ENCODE results near the gene PLD4.
"Not testable (repeated sequence)": the region's sequence is repeated elsewhere in the genome, so short reads cannot be mapped to it uniquely, and the experiment has no call there.

The PLD4 gene

GRCh38 chr14:104942586-104942985 is 17.9 kb downstream of the PLD4 start:
- no peak for DNase-seq

GRCh38 chr14:104943216-104944015 is 18.7 kb downstream of the PLD4 start:
- DNase-seq, result not testable (repeated sequence)

GRCh38 chr14:104944016-104944308 is 19.3 kb downstream of the PLD4 start:
- DNase-seq, result not testable (repeated sequence)

- DNase-seq, result not testable (repeated sequence)
Observed at GRCh38 chr14:104944436-104945205, 19.9 kb downstream of the PLD4 start.

- not testable (repeated sequence) for DNase-seq
Observed at GRCh38 chr14:104945266-104945665, 20.6 kb downstream of the PLD4 start.

- DNase-seq, result not testable (repeated sequence)
Observed at GRCh38 chr14:104945986-104946965, 21.6 kb downstream of the PLD4 start.

- not testable (repeated sequence) for DNase-seq
Observed at GRCh38 chr14:104947201-104947600, 22.5 kb downstream of the PLD4 start.

GRCh38 chr14:104947881-104948735 is 23.4 kb downstream of the PLD4 start:
- DNase-seq, result not testable (repeated sequence)

GRCh38 chr14:104948736-104949031 is 24.0 kb downstream of the PLD4 start:
- DNase-seq, result no peak

GRCh38 chr14:104949406-104949955 is 24.8 kb downstream of the PLD4 start:
- not testable (repeated sequence) for DNase-seq

- DNase-seq, result no peak
Observed at GRCh38 chr14:104950021-104950420, 25.3 kb downstream of the PLD4 start.

GRCh38 chr14:104950701-104951100 is 26.0 kb downstream of the PLD4 start:
- DNase-seq, result not testable (repeated sequence)

GRCh38 chr14:104951863-104952657 is 27.4 kb downstream of the PLD4 start:
- DNase-seq, result not testable (repeated sequence)

GRCh38 chr14:104953097-104953496 is 28.4 kb downstream of the PLD4 start:
- DNase-seq, result no peak

GRCh38 chr14:104953896-104954656 is 29.4 kb downstream of the PLD4 start:
- no peak for DNase-seq

- DNase-seq, result no peak
Observed at GRCh38 chr14:104954746-104955395, 30.2 kb downstream of the PLD4 start.

- no peak for DNase-seq
Observed at GRCh38 chr14:104955396-104955770, 30.7 kb downstream of the PLD4 start.

- no peak for DNase-seq
Observed at GRCh38 chr14:104956290-104956890, 31.7 kb downstream of the PLD4 start.

Measured in fibroblast of skin of abdomen (primary cell).